NCI-H187 treated with DMSO at 0.1 percent for 48 hours (cell line): Measurements from ENCODE around the gene ANKS1B.

ENCODE experiments used
- DNase-seq: peaks from one replicate; lab custom pipeline; 2025; lab: John Stamatoyannopoulos, UW

ANKS1B gene

DNA sequence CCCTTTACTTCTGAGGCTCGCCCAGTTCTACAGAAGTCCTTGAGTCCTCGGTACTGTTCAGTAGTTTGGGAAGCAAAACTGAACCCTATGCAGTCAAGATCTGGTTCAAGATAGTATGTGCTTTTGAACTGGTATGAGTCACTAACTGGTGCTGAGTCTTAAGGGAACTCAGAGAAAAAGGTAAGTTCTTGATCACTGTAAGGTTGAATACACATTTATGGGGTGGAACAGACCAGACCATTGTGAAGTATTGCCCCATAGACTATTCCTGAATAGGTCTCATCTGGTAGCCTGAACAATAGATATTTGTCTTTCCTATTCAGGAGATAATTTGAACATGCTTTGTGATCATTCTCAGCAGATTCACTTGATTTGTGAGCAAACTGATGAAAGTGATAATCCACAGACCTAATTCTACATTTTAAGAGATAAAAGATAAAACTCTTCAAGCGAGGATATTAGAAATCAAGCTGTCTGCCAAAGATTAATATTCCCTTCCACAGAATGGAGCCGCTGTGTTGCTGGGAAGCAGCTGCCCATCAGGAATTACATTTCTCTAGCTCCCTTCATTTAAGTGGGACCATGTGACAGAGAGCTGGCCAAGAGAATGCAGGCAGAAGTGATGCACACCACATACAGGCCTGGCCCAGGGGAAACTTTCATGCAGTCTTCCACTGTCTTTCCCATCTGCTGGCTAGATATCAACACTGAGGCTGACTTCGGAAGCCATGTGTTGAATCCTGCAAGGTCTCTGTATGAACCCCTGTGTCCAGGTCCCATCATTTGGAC is 707.0 kb downstream of the ANKS1B start:
- DNase-seq = no peak

DNA sequence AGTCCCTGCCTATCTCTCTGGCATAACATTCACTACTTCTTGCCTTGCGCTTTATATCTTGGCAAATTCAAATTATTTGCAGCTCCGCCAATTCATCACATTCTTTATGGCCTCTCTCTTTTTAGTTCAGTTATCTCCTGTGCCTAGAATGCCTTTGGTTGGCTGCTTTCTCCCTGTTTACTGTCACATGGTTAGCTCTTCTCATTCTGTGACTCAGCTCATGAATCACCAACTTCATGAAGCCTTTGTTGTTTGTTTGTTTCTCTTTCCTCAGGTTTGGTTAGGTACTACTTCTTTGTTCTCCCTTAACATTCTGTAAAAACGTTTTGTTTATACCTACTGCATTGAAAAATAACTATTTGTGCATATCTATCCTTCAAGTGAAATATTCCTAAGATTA is 713.7 kb downstream of the ANKS1B start:
- DNase-seq = no peak

DNA sequence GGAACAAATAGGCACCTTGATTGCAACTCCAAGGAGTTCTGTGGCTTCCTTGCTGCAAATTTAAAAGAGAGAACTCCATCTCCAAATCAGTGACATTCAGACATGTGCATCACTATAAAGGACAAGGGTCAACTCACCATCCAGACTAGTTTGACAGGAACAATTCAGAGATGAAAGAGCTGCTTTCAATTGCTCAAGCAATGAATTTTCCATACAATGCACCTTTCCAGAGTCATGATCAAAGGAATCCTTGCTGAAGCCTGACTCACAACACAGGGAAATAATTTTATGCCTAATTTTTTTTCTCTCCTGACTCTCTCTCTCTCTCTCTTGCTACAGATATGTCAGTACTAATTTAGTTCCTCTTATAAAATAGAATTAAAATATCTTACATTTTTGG is 717.7 kb downstream of the ANKS1B start:
- DNase-seq = no peak

DNA sequence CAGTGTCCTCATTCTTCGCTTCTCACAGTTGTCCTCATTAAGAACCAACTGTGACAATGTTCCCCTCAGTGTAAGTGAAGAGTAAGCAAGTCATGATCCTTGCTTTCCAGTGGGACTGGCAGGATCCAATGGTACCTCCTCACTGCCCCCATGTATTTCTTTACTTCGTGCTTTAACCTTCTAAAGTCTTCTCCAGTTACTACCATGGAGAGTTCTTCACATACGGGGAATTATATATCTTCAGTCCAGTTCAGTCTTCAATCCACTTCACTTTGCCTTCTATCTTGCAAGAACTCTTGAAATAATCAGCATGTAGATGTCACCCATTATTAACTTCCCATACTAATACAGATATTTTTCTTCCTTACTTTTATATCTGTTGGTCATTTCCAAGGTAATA is 719.1 kb downstream of the ANKS1B start:
- DNase-seq = no peak

DNA sequence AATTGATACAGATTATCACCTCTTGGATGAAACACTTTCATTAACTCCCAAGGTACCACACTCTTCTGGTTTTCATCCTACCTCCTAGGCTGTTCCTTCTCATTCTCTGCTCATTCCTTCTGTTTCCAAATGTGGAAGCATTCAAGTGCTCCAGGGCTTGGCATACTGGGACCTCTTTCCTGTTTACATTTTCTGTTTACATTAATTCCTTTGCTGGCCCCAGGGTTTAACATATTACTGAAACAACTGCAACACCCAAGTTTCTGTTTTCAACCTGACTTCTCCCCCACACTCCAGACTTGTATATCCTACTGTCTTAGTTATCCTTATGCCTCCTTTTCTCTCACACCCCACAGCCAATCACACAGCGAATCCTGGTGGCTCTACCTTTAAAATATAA is 723.5 kb downstream of the ANKS1B start:
- no peak for DNase-seq

DNA sequence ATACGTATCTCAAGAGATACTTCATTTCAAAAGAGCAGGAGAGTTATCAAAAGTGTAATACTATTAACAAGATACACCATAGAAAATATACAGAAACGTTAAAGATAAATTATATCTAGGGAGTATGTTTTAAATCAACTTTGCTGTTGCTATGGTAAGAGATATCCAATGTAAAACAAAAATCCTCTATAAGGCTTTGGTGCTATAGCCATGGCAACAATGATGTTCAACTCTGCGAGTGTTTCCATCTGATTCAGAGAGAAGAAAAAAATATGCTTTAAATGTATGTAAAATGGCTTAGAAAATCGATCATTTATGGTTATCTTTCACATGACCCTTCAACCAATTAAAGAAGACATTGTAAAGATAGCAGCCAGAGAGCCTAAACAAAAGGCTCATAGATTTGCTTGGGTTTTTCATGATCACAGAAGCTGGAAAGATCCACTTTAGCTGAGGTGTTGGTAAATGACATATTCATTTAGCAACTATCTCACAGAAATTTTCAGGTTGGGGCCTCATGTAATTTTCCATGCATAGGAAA is 724.2 kb downstream of the ANKS1B start:
- DNase-seq = no peak

DNA sequence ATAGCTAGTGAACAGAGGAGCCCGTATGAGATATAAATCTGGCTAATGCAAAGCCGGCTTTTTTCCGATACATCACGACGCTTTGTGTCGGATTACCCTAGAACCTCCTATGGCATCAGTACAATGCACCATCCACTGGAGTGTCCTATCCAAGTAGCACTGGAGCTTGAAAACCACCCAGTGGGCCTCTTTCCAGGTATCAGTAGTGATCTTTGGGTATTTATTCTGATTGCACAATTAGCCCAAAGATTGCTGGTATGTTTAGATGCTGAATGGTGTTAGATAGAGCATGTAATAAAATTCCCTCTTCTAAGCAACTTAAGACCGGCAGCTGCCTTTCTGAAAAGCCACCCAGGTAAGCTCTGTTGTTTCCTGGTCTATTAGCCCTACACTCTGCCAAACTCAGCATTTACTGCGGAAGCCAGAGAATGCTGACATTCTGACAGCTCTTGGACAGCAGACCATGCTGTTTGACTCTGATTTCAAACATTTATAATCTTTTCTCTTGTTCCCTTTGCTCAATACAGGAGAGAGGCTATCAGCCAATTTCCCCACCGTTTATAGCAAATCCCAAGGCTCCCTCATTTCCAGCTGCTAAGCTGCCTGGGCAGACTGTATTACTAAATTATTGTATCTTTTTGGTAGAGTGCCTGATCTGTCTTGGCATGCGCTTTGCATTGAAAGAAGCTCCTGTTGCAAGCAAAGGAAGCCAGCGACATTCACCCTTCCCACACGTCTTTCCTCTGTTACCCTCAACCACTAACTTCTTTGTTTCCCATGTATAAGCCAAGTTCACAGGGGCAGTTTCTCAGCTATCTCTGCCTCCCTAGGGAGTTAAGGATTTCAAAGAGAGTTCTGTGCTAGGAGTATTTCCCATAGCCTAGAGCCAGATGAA is 725.4 kb downstream of the ANKS1B start:
- no peak for DNase-seq

DNA sequence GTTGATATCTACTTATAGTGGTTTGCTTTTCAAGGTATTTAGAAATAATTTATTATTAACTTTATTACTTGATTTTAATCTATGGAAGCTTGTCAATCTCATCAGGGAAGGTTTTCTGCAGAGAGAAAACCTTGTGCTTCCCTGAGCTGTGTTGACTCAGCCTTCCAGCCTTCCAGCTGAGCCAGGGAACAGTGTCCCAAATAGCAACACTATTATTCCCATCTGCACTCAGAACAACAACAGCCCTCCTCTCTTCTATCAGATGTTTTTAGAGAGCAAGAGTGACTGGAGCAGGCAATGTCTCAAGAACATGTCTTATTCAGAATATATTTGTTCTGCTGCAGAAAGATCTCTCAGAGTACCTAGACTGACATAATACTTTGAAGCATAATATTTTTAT is 727.1 kb downstream of the ANKS1B start:
- no peak for DNase-seq

DNA sequence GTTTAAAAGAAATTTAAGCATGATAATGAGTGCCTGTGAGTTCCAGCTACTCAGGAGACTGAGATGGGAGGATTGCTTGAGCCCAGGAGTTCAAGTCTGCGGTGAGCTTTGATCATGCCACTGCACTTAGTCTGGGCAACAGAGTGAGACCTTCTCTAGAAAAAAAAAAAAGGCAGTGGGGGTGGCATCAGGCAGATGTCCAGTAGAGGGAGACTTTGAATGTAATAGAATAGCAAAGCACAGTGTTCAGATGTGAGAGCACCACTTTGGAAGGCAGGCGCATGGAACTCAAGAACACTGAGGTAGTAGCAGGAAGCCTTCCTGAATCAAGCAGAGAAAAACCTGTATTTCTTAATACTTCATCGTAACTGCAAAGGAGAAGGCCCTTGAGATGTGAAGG is 731.7 kb downstream of the ANKS1B start:
- DNase-seq = no peak

DNA sequence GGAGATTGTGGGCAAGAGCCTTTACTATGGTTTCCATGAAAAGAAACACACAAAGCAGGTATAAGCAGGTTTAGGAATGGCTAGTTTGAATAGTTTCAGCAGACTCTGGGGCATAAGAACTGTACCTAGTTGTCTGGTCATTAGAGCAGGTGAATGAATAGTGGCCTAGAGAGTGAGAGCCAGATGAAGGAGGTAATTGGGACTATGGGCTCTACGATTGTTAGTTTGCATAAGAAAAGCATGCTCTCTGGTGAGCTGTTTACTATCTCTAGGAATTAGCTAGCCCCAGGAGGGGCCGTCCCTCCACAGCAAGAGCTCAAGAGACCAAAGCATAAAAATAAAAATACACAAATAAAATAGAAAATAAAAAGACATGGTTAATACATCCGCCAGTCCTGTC is 734.6 kb downstream of the ANKS1B start:
- no peak for DNase-seq

DNA sequence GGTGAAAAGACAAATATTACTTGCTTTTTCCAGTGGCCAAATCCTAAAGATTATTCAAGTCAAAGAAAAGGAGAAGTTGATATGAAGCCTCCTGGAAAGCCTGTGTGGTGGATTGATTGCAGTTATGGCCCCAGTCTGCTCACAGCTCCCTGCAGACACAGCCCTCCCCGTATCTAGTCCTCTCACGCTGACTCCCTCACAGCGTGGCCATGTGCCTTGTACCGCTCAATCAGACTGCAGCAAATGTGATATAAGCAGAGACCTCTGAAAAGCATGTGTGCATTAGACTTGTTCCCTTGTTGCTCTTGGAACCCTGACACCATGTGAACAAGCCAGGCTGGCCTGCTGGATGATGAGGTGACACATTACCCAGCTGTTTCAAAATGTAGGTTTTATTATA is 735.2 kb downstream of the ANKS1B start:
- DNase-seq = no peak

DNA sequence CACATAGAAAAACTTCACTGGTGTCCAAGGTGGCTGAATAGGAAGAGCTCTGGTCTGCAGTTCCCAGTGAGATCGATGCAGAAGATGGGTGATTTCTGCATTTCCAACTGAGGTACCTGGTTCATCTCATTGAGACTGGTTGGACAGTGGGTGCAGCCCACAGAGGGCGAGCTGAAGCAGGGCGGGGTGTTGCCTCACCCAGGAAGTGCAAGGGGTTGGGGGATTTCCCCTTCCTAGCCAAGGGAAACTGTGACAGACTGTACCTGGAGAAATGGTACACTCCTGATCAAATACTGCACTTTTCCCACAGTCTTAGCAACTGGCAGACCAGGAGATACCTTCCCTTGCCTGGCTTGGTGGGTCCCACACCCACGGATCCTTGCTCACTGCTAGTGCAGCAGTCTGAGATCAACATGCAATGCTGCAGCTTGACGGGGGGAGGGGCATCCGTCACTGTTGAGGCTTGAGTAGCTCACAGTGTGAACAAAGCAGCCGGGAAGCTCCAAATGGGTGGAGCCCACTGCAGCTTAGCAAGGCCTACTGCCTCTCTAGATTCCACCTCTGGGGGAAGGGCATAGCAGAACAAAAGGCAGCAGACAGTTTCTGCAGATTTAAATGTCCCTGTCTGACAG is 746.7 kb downstream of the ANKS1B start:
- peak; percentile 16 for DNase-seq

DNA sequence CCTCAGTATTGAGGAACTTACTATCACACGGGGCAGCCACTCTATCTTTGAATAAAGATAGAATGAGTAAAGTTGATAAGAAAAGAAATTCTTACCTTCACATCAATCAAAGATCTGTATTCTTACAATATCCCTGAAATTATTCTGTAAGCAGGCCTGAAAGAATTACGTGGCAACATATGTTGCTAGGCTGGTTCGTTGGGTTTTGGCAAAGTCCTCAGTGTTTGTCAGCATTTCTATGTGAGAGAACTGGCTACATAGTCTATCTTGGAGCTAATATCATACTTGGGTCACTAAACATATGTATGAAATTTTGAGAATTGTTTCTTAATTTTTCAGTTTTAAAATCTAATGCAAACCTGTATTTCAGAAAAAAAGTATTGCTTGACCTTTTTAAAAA is 749.4 kb downstream of the ANKS1B start:
- no peak for DNase-seq

DNA sequence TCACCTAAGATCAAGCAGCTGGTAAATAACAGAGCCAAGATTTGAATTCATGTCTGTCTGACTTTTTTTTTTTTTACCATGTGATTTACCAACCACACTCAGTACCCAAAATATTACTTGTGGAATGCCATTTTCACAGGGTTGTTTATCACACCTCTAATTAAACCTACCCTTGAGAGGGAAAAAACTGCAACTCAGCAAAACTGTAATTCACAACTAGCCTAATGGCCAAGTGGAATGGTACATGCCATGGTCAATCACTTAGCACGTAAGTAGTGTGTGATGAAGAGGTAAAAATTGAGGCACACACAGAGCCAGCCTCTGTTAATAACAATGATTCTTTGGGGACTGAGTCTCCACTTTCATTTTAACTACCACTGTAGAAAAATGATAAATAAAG is 750.0 kb downstream of the ANKS1B start:
- DNase-seq = no peak

DNA sequence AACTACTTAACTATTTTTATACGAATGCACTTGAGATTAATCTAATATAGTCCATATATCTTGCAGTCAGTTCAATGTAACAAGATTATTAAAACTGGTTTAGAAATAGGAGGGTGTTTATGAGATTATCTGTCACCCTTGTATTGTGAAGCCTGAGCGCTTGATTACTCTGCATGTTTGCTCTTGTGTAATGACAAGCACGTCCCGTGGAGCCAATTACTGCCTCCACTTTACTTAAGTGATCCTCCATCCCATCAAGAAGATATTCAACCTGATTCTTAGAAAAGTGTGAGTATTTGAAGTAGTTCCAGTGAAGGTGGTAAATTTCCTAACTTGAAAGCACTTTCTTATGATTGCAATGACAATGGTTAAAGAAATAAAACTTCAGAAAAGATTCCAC is 752.4 kb downstream of the ANKS1B start:
- DNase-seq = no peak

DNA sequence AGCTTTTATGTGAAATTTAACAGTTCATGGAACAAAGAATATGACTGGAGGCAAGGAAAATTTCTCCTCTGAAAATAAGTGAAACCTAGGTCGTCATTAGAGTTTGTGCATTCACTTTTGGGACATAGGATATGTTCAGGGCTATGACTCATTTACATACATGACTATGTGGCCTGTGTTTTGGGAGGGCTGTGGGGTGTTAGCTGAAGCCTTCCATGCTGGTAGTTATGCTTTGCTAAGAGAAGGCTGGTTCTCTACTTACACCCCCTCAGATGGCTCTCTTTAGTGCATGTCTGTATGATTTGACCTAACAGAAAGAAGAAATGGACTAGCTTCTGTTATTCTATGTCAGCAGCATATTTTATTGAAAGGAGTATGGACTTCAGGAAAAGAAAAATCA is 753.7 kb downstream of the ANKS1B start:
- DNase-seq = no peak

DNA sequence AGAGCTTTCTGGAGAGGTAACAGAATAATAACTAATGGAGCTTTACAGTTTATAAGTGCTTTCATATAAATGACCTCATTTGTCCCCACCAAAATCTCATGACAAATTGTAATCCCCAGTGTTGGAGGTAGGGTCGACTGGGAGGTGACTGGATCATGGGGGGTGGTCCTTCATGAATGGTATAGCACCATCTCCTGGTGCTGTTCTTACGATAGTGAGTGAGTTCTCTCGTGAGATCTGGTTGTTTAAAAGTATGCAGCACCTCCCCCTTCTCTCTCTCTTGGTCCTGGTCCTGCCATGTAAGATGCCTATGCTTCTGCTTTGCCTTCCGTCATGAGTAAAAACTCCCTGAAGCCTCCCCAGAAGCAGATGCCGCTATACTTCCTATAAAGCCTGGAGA is 760.5 kb downstream of the ANKS1B start:
- no peak for DNase-seq

DNA sequence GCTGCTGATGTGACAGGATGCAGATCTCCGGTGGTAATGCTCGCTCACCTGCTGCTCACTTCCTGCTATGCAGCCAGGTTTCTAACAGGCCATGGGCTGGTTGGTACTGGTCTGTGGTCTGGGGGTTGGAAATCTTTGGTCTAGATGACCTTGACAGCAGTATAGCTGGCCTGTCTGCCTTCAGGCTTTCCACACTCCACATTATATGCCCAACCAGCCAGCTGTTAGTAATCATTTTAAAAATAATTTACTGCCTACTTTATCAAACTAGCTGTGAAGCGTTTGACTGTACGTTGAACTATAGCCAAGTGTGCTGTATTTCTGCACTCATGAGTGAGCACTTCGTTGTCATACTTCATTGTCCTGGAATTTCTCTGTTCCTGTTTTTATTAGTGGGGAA is 761.2 kb downstream of the ANKS1B start:
- no peak for DNase-seq

DNA sequence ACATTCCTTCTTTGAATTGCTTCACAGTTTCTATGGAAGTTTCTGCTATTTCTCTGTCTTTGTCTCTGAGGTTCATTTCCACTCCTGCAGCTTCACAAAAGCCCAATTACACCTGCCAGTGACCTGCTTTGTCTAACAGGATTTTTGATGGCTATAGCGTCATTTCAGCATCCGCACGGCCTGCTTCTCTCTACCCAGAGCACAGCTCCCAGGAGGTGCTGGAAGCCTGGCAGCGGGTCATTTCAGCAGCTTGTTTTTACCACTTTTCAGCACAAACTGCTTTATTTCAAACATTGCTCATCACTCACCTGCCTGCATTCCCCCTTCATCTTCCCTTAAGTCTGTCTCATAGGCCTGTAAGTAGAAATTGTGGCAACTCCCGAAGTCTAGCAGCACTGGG is 771.7 kb downstream of the ANKS1B start:
- no peak for DNase-seq

DNA sequence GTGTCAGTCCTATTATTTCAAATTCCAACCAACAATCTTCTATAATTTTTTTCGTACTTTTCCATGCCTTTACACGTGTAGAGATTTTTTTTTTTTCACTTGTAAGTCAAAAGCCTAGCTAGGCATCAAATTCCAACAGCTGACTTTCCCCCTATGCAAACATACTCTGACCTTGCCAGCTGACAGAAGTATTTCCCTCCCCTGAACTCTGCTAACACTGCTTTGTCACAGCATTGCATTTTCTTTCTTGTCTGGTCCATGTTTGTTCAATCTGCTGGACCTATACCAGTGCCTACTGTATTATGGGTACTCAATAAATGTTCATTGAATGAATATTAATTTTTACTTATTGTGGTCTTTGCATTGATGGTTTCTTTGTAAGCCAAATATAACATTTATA is 772.5 kb downstream of the ANKS1B start:
- no peak for DNase-seq

DNA sequence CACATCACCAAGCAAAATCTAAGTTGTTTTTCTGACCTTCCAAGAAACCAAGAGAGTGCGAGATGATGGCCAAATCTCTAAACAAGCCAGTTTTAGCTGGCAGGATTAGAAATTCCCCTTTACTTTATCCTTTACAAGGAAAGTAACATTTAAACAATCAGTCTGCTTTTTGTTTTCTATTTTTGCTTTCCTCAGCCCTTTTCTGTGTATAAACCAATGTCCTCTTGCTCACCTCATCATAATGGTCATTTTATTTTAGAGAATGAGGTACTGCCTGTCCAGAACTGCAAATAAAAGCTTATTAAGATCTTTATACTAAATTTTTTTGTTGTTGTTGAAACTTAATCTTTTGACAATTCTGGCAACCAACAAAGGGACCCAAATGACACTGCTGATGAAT is 779.6 kb downstream of the ANKS1B start:
- no peak for DNase-seq

DNA sequence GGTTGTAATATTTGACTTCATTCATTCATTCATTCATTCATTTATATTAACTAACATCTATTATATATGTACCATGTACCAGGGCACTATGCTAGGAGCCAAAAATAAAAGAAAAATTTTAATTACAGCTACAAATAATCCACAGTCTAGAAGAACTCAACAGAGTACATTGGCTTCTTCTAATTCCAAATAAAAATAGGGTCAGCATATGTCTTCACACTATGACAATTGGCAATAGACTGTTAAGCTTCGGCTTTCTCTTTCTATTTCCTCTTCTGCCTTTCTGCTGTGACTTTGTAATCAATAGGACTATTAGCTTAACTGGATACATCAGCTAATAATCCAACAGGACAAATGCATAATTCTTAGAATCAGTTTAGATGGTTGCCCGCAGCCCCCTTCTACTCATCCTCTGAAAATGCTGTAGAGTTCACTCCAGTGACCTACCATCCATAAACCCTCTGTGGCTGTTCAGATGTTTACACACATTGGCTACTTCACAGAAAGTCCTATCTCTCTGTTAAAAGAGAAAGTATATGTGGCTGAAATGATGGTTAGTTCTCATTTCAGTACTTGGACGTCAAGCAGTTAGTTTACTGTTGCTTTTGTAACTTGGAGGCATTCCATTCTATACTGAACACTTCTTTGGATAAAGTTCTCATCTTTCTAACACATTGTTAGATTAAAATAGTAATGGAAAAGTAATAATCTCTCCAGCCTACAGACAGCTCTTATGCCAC is 782.7 kb downstream of the ANKS1B start:
- no peak for DNase-seq
